Osteocyte (in vitro differentiated cells): ENCODE measurements around the gene NLGN1. TPM values are rescaled to one million over a fixed set of nuclear protein-coding genes. Genes with fewer than 3 reads are reported as not detected.

Experiments used
- DNase-seq: peaks from one replicate; pipeline ENCODE4 v3.0.0; 2021; ENCODE audit warnings: mixed read lengths; ENCODE audit not compliant: unreplicated experiment; ENCODE audit errors: extremely low spot score
- H3K27ac Mint-ChIP-seq: one replicate; pipeline ENCODE4 v1.8.0; 2021; ENCODE audit warnings: mild to moderate bottlenecking, mixed read lengths; ENCODE audit not compliant: unreplicated experiment
- H3K27me3 Mint-ChIP-seq: one replicate; pipeline ENCODE4 v1.8.0; 2021; ENCODE audit warnings: mixed read lengths; ENCODE audit not compliant: unreplicated experiment
- H3K36me3 Mint-ChIP-seq: one replicate; pipeline ENCODE4 v1.8.0; 2021; ENCODE audit warnings: mixed read lengths; ENCODE audit not compliant: unreplicated experiment
- H3K4me1 Mint-ChIP-seq: one replicate; pipeline ENCODE4 v1.8.0; 2021; ENCODE audit warnings: mixed read lengths; ENCODE audit not compliant: unreplicated experiment
- H3K4me3 Mint-ChIP-seq: one replicate; pipeline ENCODE4 v1.8.0; 2021; ENCODE audit warnings: mild to moderate bottlenecking, moderate library complexity, mixed read lengths; ENCODE audit not compliant: unreplicated experiment
- H3K9me3 Mint-ChIP-seq: one replicate; pipeline ENCODE4 v1.8.0; 2021; ENCODE audit warnings: mixed read lengths; ENCODE audit not compliant: unreplicated experiment
- CTCF ChIP-seq: fragments of 200-600 bp; sonication (generic); IDR thresholded peaks from 2 replicates; pipeline ENCODE4 v1.5.0; 2021; ENCODE audit warnings: antibody characterized with exemption, mild to moderate bottlenecking, moderate library complexity
- total RNA-seq: library from RNA; stranded (reverse); gene quantifications from 2 replicates; pipeline ENCODE4 v1.2.1, GENCODE V29; 2021

Gene NLGN1
- total RNA-seq, 1 donor from 2014 or later, result 3.9 TPM

GRCh38 chr3:173615661-173616060 is 218.1 kb downstream of the NLGN1 start:
- DNase-seq, result no peak
- no peaks in the 10 kb centered on the region for H3K36me3 Mint-ChIP-seq
- no peak for TF ChIP-seq CTCF

GRCh38 chr3:173617490-173617889 is 219.9 kb downstream of the NLGN1 start:
- DNase-seq, result no peak
- TF ChIP-seq CTCF, result no peak
- H3K27ac Mint-ChIP-seq, result no peak overlapping the region
- H3K4me3 Mint-ChIP-seq, result no peak overlapping the region
- H3K27me3 Mint-ChIP-seq, result no peaks in the 10 kb centered on the region
- H3K9me3 Mint-ChIP-seq, result no peaks in the 10 kb centered on the region
- peaks cover 2% of the 10 kb centered on the region for H3K4me1 Mint-ChIP-seq
- no peaks in the 10 kb centered on the region for H3K36me3 Mint-ChIP-seq

More at GRCh38 chr3:173615661-173616060, 218.1 kb downstream of the NLGN1 start:
- H3K4me3 Mint-ChIP-seq, result no peak overlapping the region
- no peaks in the 10 kb centered on the region for H3K4me1 Mint-ChIP-seq
- H3K27ac Mint-ChIP-seq, result no peak overlapping the region
- no peaks in the 10 kb centered on the region for H3K9me3 Mint-ChIP-seq
- no peaks in the 10 kb centered on the region for H3K27me3 Mint-ChIP-seq

GRCh38 chr3:173618148-173618547 is 220.6 kb downstream of the NLGN1 start:
- Mint-ChIP-seq H3K4me1 (peaks cover 2% of the 10 kb centered on the region), H3K27me3 (no peaks in the 10 kb centered on the region), H3K4me3 (no peak overlapping the region), H3K36me3 (no peaks in the 10 kb centered on the region), H3K9me3 (no peaks in the 10 kb centered on the region), H3K27ac (no peak overlapping the region)
- TF ChIP-seq CTCF, result no peak
- no peak for DNase-seq

- no peak overlapping the region for H3K4me3 Mint-ChIP-seq
- no peaks in the 10 kb centered on the region for H3K9me3 Mint-ChIP-seq
- no peak overlapping the region for H3K27ac Mint-ChIP-seq
- peaks cover 2% of the 10 kb centered on the region for H3K4me1 Mint-ChIP-seq
- no peak for TF ChIP-seq CTCF
- no peak for DNase-seq
- H3K27me3 Mint-ChIP-seq, result no peaks in the 10 kb centered on the region
- no peaks in the 10 kb centered on the region for H3K36me3 Mint-ChIP-seq
Observed at GRCh38 chr3:173618703-173619102, 221.2 kb downstream of the NLGN1 start.

GRCh38 chr3:173622166-173622565 is 224.6 kb downstream of the NLGN1 start:
- no peaks in the 10 kb centered on the region for H3K36me3 Mint-ChIP-seq
- no peak overlapping the region for H3K4me3 Mint-ChIP-seq
- no peak for DNase-seq
- H3K9me3 Mint-ChIP-seq, result no peaks in the 10 kb centered on the region
- H3K27me3 Mint-ChIP-seq, result no peaks in the 10 kb centered on the region
- TF ChIP-seq CTCF, result no peak
- peaks cover 2% of the 10 kb centered on the region for H3K4me1 Mint-ChIP-seq
- no peak overlapping the region for H3K27ac Mint-ChIP-seq
